Measurements from ENCODE around the gene BRF1. TPM values are rescaled to one million over a fixed set of nuclear protein-coding genes. Genes with fewer than 3 reads are reported as not detected.
A peak's percentile ranks its signal among the peaks of the same experiment; 100 is the strongest.

The BRF1 gene
- total RNA-seq, 1 experiment from 2014 or later: 26.4 TPM

GRCh38 chr14:105275267-105275946, 25.4 kb downstream of the BRF1 start:
- no peaks in the 10 kb centered on the region for H3K27me3 Mint-ChIP-seq (ENCODE audit: low read depth)
- H3K36me3 Mint-ChIP-seq: no peaks in the 10 kb centered on the region
- H3K27ac Mint-ChIP-seq: peak overlapping the region; percentile 53; the same call in 1 of the 2 replicates
- H3K4me3 Mint-ChIP-seq: no peak overlapping the region
- ChIA-PET CTCF (interaction anchor here (0.6 to 1.5 kb wide), 14 partner anchors 15 to 215 kb away, joined by 3 to 8 read pairs (median 4); partner anchors contain the start of genes BRF1, BTBD6 and PACS2), POLR2A (no interaction called here)
- no peaks in the 10 kb centered on the region for H3K9me3 Mint-ChIP-seq
- TF ChIP-seq STAT6 (CRISPR knock-in tag; conservative IDR thresholded peaks at IDR 0.05; ENCODE audit: low read depth) (no peak), NR1H2 (CRISPR knock-in tag; IDR thresholded peaks at IDR 0.05) (no peak), ATF3 (CRISPR knock-in tag; conservative IDR thresholded peaks at IDR 0.05) (no peak), NR2C2 (CRISPR knock-in tag; IDR thresholded peaks at IDR 0.05) (no peak), PREB (CRISPR knock-in tag; IDR thresholded peaks at IDR 0.05; ENCODE audit: borderline replicate concordance) (no peak)
- no peak; the same call in 1 of the 2 replicates for ATAC-seq
- no peak for DNase-seq (ENCODE audit: low spot score)
- H3K4me1 Mint-ChIP-seq: peaks cover 3% of the 10 kb centered on the region; the same call in 1 of the 2 replicates

- no peaks in the 10 kb centered on the region for H3K27me3 Mint-ChIP-seq (ENCODE audit: low read depth)
- H3K9me3 Mint-ChIP-seq: no peaks in the 10 kb centered on the region
- H3K4me3 Mint-ChIP-seq: no peak overlapping the region
- ChIA-PET POLR2A (no interaction called here), CTCF (interaction anchor here (1.0 to 1.5 kb wide), 5 partner anchors 14 to 184 kb away, joined by 3 to 8 read pairs (median 4); no protein-coding TSS in a partner anchor)
- no peak overlapping the region for H3K27ac Mint-ChIP-seq
- H3K36me3 Mint-ChIP-seq: no peaks in the 10 kb centered on the region
- DNase-seq (ENCODE audit: low spot score) (no peak), ATAC-seq (no peak)
- H3K4me1 Mint-ChIP-seq: peaks cover 3% of the 10 kb centered on the region; the same call in 1 of the 2 replicates
- TF ChIP-seq MYBL2 (CRISPR knock-in tag; IDR thresholded peaks at IDR 0.05): no peak
- TF ChIP-seq JUN (CRISPR knock-in tag; IDR thresholded peaks at IDR 0.05): no peak
- TF ChIP-seq ZNF281 (CRISPR knock-in tag; IDR thresholded peaks at IDR 0.05): no peak
- no peak for TF ChIP-seq TP53 (CRISPR knock-in tag; IDR thresholded peaks at IDR 0.05)
- no peak for TF ChIP-seq RORB (CRISPR knock-in tag; IDR thresholded peaks at IDR 0.05)
- no peak for TF ChIP-seq CTCF (IDR thresholded peaks at IDR 0.05)
- no peak for TF ChIP-seq FOXP1 (CRISPR knock-in tag; IDR thresholded peaks at IDR 0.05; ENCODE audit: borderline replicate concordance)
- no peak for TF ChIP-seq ZNF317 (CRISPR knock-in tag; IDR thresholded peaks at IDR 0.05; ENCODE audit: borderline replicate concordance, low read depth)
- no peak for TF ChIP-seq SMAD3 (CRISPR knock-in tag; IDR thresholded peaks at IDR 0.05; ENCODE audit: borderline replicate concordance)
- TF ChIP-seq EMX1 (CRISPR knock-in tag; IDR thresholded peaks at IDR 0.05): no peak
- TF ChIP-seq ZNF512 (CRISPR knock-in tag; IDR thresholded peaks at IDR 0.05; ENCODE audit: borderline replicate concordance): no peak
- no peak for TF ChIP-seq ZBTB43 (CRISPR knock-in tag; IDR thresholded peaks at IDR 0.05)
- TF ChIP-seq ZNF121 (CRISPR knock-in tag; IDR thresholded peaks at IDR 0.05): no peak
- no peak for TF ChIP-seq PRRX2 (CRISPR knock-in tag; IDR thresholded peaks at IDR 0.05)
- TF ChIP-seq STAT6 (CRISPR knock-in tag; conservative IDR thresholded peaks at IDR 0.05; ENCODE audit: low read depth): no peak
Observed at GRCh38 chr14:105274637-105275036, 26.2 kb downstream of the BRF1 start.

All from WTC11 (cell line).